ENCODE measurements around the gene ARR3. TPM values are rescaled to one million over a fixed set of nuclear protein-coding genes. Genes with fewer than 3 reads are reported as not detected.
"Not testable (repeated sequence)": the region's sequence is repeated elsewhere in the genome, so short reads cannot be mapped to it uniquely, and the experiment has no call there.

ARR3 gene
- total RNA-seq, 4 donors from 2014 or later = not detected

DNA sequence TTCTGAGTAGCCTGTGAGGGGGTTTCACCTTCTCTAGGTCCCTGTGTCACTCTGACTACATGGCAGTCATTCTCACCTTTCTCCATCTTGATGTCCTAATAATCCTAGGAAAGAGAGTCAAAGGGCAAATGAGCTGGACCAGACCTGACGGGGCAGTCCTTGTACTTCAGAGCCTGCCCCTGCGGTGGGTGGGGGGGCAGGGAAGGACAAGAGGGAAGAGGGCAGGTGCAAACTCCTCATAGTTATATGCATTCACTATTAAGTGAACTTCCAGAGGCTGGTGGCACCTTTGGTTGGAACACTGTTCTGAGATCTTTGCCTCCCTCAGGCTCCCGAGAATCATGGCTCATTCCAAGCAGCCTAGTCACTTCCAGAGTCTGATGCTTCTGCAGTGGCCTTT is 33.8 kb upstream of the ARR3 start, which contains the start of gene AWAT1:
TSS of gene AWAT1 (plus strand) at position 301 of the 400 bp plus-strand sequence. CDS start at position 342, 41 bp downstream.
- H3K4me3 ChIP-seq = no peak within 1 kb of the TSS
- ATAC-seq = no peak
- no peaks in the 10 kb centered on the region for H3K36me3 ChIP-seq
- H3K9me3 ChIP-seq = no peaks in the 10 kb centered on the region
- no peaks in the 10 kb centered on the region for H3K4me1 ChIP-seq
- H3K27me3 ChIP-seq = no peaks in the 10 kb centered on the region
- no peak for TF ChIP-seq POLR2A (IDR thresholded peaks at IDR 0.05)
- TF ChIP-seq POLR2AphosphoS5 (IDR thresholded peaks at IDR 0.05) = no peak
- TF ChIP-seq, protein P1, sequence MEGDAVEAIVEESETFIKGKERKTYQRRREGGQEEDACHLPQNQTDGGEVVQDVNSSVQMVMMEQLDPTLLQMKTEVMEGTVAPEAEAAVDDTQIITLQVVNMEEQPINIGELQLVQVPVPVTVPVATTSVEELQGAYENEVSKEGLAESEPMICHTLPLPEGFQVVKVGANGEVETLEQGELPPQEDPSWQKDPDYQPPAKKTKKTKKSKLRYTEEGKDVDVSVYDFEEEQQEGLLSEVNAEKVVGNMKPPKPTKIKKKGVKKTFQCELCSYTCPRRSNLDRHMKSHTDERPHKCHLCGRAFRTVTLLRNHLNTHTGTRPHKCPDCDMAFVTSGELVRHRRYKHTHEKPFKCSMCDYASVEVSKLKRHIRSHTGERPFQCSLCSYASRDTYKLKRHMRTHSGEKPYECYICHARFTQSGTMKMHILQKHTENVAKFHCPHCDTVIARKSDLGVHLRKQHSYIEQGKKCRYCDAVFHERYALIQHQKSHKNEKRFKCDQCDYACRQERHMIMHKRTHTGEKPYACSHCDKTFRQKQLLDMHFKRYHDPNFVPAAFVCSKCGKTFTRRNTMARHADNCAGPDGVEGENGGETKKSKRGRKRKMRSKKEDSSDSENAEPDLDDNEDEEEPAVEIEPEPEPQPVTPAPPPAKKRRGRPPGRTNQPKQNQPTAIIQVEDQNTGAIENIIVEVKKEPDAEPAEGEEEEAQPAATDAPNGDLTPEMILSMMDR (IDR thresholded peaks at IDR 0.05) = no peak
- TF ChIP-seq EP300 (IDR thresholded peaks at IDR 0.05) = no peak
- no peak within 1 kb of the TSS for H3K27ac ChIP-seq
- WGBS, 2 donors (ENCODE audit: low coverage in 1 of 2) = 80% methylated on average over 3 of the region's 3 CpGs; no CpG with 5 or more reads in 1 of the 2 donors

- H3K4me3 ChIP-seq = no peak overlapping the region
- no peak for TF ChIP-seq POLR2A (IDR thresholded peaks at IDR 0.05)
- no peak overlapping the region for H3K27ac ChIP-seq
- no peak for ATAC-seq
- no peaks in the 10 kb centered on the region for H3K4me1 ChIP-seq
- H3K27me3 ChIP-seq = no peaks in the 10 kb centered on the region
- WGBS, 2 donors (ENCODE audit: low coverage in 1 of 2) = 100% methylated on average over 1 of the region's 1 CpG; no CpG with 5 or more reads in 1 of the 2 donors
- no peaks in the 10 kb centered on the region for H3K36me3 ChIP-seq
- no peaks in the 10 kb centered on the region for H3K9me3 ChIP-seq
Observed at GRCh38 chrX:70240751-70241150, 27.4 kb upstream of the ARR3 start.

GRCh38 chrX:70241501-70241900 is 26.6 kb upstream of the ARR3 start:
- Histone ChIP-seq H3K36me3 (no peaks in the 10 kb centered on the region), H3K9me3 (no peaks in the 10 kb centered on the region), H3K4me3 (no peak overlapping the region), H3K4me1 (no peaks in the 10 kb centered on the region), H3K27ac (no peak overlapping the region), H3K27me3 (no peaks in the 10 kb centered on the region)
- 49 to 88% methylated on average over 2 of the region's 2 CpGs for WGBS, 2 donors (ENCODE audit: low coverage in 1 of 2)
- TF ChIP-seq POLR2A (IDR thresholded peaks at IDR 0.05) (no peak), POLR2AphosphoS5 (IDR thresholded peaks at IDR 0.05) (no peak), EP300 (IDR thresholded peaks at IDR 0.05) (no peak)
- TF ChIP-seq, protein P1 (IDR thresholded peaks at IDR 0.05) = no peak
- ATAC-seq = no peak

GRCh38 chrX:70243601-70244000 is 24.5 kb upstream of the ARR3 start:
- not testable (repeated sequence) for H3K9me3 ChIP-seq, H3K4me3 ChIP-seq, H3K27ac ChIP-seq, ATAC-seq, H3K4me1 ChIP-seq, H3K36me3 ChIP-seq, H3K27me3 ChIP-seq
- WGBS, 2 donors (ENCODE audit: low coverage in 1 of 2) = no CpG with 5 or more reads among the region's 5 CpGs

GRCh38 chrX:70244881-70245280 is 23.3 kb upstream of the ARR3 start:
- TF ChIP-seq POLR2AphosphoS5 (IDR thresholded peaks at IDR 0.05) (no peak), POLR2A (IDR thresholded peaks at IDR 0.05) (no peak), EP300 (IDR thresholded peaks at IDR 0.05) (no peak)
- TF ChIP-seq, protein P1 (IDR thresholded peaks at IDR 0.05) = no peak
- H3K4me1 ChIP-seq = no peaks in the 10 kb centered on the region
- H3K27me3 ChIP-seq = no peaks in the 10 kb centered on the region
- no peaks in the 10 kb centered on the region for H3K9me3 ChIP-seq
- no peak overlapping the region for H3K4me3 ChIP-seq
- H3K27ac ChIP-seq = no peak overlapping the region
- no peaks in the 10 kb centered on the region for H3K36me3 ChIP-seq
- 52 to 65% methylated on average over 4 to 6 of the region's 6 CpGs for WGBS, 2 donors (ENCODE audit: low coverage in 1 of 2)
- no peak for ATAC-seq

DNA sequence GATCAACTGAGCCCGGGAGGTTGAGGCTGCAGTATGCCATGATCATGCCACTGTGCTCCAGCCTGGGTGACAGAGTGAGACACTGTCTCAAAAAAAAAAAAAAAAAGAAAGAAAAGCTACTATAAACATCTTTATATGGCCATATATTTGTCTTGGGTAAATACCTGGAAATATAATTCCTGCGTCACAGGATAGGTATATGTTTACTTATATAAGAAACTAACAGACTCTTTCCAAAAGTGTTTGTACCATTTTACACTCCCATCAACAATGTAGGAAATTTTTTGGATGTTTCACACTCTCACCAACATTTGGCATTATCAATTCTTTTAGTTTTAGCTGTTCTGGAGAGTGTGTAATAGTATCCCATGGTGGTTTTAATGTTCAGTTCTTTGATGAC is 20.9 kb upstream of the ARR3 start:
- ATAC-seq = no peak
- H3K27me3 ChIP-seq = no peaks in the 10 kb centered on the region
- no peaks in the 10 kb centered on the region for H3K4me1 ChIP-seq
- H3K27ac ChIP-seq = no peak overlapping the region
- no peaks in the 10 kb centered on the region for H3K36me3 ChIP-seq
- TF ChIP-seq EP300 (IDR thresholded peaks at IDR 0.05) (no peak), POLR2A (IDR thresholded peaks at IDR 0.05) (no peak), POLR2AphosphoS5 (IDR thresholded peaks at IDR 0.05) (no peak)
- TF ChIP-seq, protein P1 (IDR thresholded peaks at IDR 0.05) = no peak
- H3K9me3 ChIP-seq = no peaks in the 10 kb centered on the region
- no peak overlapping the region for H3K4me3 ChIP-seq
- WGBS, 2 donors (ENCODE audit: low coverage in 1 of 2) = 85 to 100% methylated on average over 1 to 2 of the region's 2 CpGs
